ENCODE results near the gene FCHO2.

- TF ChIP-seq POLR2AphosphoS5 (IDR thresholded peaks at IDR 0.05; ENCODE audit: borderline replicate concordance, low read depth, low read length), result no peak
- TF ChIP-seq EZH2 (IDR thresholded peaks at IDR 0.05), result no peak
- TF ChIP-seq FOXP2 (optimal IDR thresholded peaks at IDR 0.05; ENCODE audit: control extremely low read depth, extremely low read length, insufficient read depth), result no peak
Observed at GRCh38 chr5:73117088-73117740, 161.4 kb downstream of the FCHO2 start.
